Loucy (cell line): ENCODE data around the gene FRS2.

Source experiments
- H2AFZ ChIP-seq: fragments of 200-600 bp; sonication (generic); 2 replicates; pipeline ENCODE4 v1.6.0; 2016; ENCODE audit warnings: antibody characterized with exemption, mild to moderate bottlenecking, low read length, moderate library complexity
- H3F3A ChIP-seq: fragments of 200-600 bp; 2 replicates; pipeline ENCODE4 v1.6.0; 2016; ENCODE audit warnings: antibody characterized with exemption, low read depth, mild to moderate bottlenecking
- H3K27me3 ChIP-seq: fragments of 200-600 bp; sonication (generic); 2 replicates; pipeline ENCODE4 v1.6.1; 2014; ENCODE audit warnings: low read length, mild to moderate bottlenecking; ENCODE audit not compliant: insufficient read depth, poor library complexity, severe bottlenecking
- H3K36me3 ChIP-seq: fragments of 200-600 bp; sonication (generic); 2 replicates; pipeline ENCODE4 v1.6.1; 2016; ENCODE audit warnings: low read length; ENCODE audit not compliant: insufficient read depth
- H3K4me1 ChIP-seq: fragments of 200-600 bp; sonication (generic); 2 replicates; pipeline ENCODE4 v1.5.1; 2014; ENCODE audit warnings: low read length, mild to moderate bottlenecking; ENCODE audit not compliant: insufficient read depth, poor library complexity, severe bottlenecking
- H3K4me2 ChIP-seq: fragments of 200-600 bp; sonication (generic); 2 replicates; pipeline ENCODE4 v1.6.0; 2014; ENCODE audit warnings: antibody characterized with exemption, low read length, low read depth, mild to moderate bottlenecking; ENCODE audit not compliant: poor library complexity, severe bottlenecking
- H3K4me3 ChIP-seq: fragments of 200-600 bp; sonication (generic); 2 replicates; pipeline ENCODE4 v1.5.1; 2014; ENCODE audit warnings: low read length, mild to moderate bottlenecking, mixed read lengths; ENCODE audit not compliant: poor library complexity, severe bottlenecking
- H3K79me2 ChIP-seq: fragments of 200-600 bp; sonication (generic); 2 replicates; pipeline ENCODE4 v1.6.1; 2014; ENCODE audit warnings: low read length; ENCODE audit not compliant: insufficient read depth
- H3K9ac ChIP-seq: fragments of 200-600 bp; sonication (generic); 2 replicates; pipeline ENCODE4 v1.6.0; 2014; ENCODE audit warnings: mild to moderate bottlenecking, low read depth, low read length, moderate library complexity; ENCODE audit not compliant: poor library complexity, severe bottlenecking
- H3K9me2 ChIP-seq: fragments of 200-600 bp; sonication (generic); replicated peaks from 2 replicates; pipeline ENCODE4 v1.6.1; 2016; ENCODE audit warnings: low read depth, low read length, mixed read lengths
- H3K9me3 ChIP-seq: fragments of 200-600 bp; sonication (generic); 2 replicates; pipeline ENCODE4 v1.6.1; 2014; ENCODE audit warnings: mild to moderate bottlenecking, antibody characterized with exemption, low read length, low read depth; ENCODE audit not compliant: insufficient read depth
- H4K20me1 ChIP-seq: fragments of 200-600 bp; sonication (generic); 2 replicates; pipeline ENCODE4 v1.6.0; 2014; ENCODE audit warnings: antibody characterized with exemption, low read length, mild to moderate bottlenecking; ENCODE audit not compliant: insufficient read depth, poor library complexity, severe bottlenecking
- EZH2phosphoT487 ChIP-seq: fragments of 200-600 bp; IDR thresholded peaks from 2 replicates; pipeline ENCODE4 v1.6.1; 2018; ENCODE audit warnings: antibody characterized with exemption, mild to moderate bottlenecking, moderate library complexity, borderline replicate concordance
- TF ChIP-seq, protein P1 (sequence below): fragments of 200-600 bp; sonication (generic); conservative IDR thresholded peaks from 2 replicates; pipeline ENCODE4 v1.5.1; 2014; ENCODE audit warnings: mild to moderate bottlenecking, antibody characterized with exemption, low read length

Gene FRS2

DNA sequence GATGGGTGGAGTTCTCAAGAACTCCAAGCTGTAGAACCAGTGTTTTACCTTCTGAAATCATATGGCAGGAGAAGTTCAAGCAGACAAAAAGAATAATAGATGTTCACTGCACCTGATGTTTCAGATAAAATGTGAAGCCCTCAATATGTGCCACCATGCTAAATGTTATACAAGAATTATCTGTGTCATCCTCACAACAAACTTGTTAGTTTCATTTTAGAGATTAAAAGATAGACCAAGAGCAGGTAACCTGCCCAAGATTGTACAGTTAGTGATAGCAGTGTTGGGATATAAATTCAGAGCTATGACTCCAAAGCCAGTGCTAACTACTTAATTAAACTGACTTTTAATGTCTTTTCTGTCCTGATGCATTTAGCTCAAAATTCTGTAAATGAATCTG, 44.7 kb downstream of the FRS2 start:
- no peak overlapping the region for H3K4me3 ChIP-seq
- H3F3A ChIP-seq = no peaks in the 10 kb centered on the region
- H3K79me2 ChIP-seq = peaks cover 87% of the 10 kb centered on the region
- H3K4me1 ChIP-seq = peaks cover 13% of the 10 kb centered on the region
- H4K20me1 ChIP-seq = peaks cover 17% of the 10 kb centered on the region
- no peak overlapping the region for H2AFZ ChIP-seq
- no peaks in the 10 kb centered on the region for H3K9me3 ChIP-seq
- no peaks in the 10 kb centered on the region for H3K36me3 ChIP-seq
- TF ChIP-seq, protein P1, sequence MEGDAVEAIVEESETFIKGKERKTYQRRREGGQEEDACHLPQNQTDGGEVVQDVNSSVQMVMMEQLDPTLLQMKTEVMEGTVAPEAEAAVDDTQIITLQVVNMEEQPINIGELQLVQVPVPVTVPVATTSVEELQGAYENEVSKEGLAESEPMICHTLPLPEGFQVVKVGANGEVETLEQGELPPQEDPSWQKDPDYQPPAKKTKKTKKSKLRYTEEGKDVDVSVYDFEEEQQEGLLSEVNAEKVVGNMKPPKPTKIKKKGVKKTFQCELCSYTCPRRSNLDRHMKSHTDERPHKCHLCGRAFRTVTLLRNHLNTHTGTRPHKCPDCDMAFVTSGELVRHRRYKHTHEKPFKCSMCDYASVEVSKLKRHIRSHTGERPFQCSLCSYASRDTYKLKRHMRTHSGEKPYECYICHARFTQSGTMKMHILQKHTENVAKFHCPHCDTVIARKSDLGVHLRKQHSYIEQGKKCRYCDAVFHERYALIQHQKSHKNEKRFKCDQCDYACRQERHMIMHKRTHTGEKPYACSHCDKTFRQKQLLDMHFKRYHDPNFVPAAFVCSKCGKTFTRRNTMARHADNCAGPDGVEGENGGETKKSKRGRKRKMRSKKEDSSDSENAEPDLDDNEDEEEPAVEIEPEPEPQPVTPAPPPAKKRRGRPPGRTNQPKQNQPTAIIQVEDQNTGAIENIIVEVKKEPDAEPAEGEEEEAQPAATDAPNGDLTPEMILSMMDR = no peak
- TF ChIP-seq EZH2phosphoT487 = no peak
- H3K9ac ChIP-seq = no peak overlapping the region
- no peak overlapping the region for H3K4me2 ChIP-seq
- H3K27me3 ChIP-seq = no peaks in the 10 kb centered on the region
- no peaks in the 10 kb centered on the region for H3K9me2 ChIP-seq

DNA sequence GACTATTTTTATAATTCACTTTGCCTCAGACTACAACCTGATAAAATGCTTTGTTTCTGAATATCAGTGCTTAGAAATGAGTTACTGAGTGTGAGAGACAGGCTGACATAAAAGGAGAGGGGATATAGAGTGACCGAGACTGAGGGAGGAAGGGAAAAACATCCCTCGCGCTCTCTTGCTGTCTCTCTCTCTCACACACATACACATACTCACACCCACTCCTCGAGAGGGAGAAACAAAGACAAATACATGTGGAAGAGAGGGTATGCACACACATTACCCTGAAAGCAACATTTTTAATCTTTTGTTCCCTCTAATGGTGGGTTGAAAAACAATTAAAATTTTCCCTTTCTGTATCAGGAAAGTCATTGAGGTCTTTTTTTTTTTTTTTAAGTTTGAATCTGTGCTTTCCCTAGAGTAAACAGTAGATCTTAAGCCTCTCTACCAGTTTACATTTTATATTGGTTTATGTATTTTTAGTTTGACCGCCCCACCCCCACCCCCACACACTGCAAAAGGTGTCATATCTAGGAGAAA, 45.3 kb downstream of the FRS2 start:
- Histone ChIP-seq H3K9me3 (no peaks in the 10 kb centered on the region), H3K4me1 (peaks cover 9% of the 10 kb centered on the region), H2AFZ (no peak overlapping the region), H3K4me3 (no peak overlapping the region), H3K27me3 (no peaks in the 10 kb centered on the region), H4K20me1 (peaks cover 12% of the 10 kb centered on the region), H3K9ac (no peak overlapping the region), H3K79me2 (peaks cover 87% of the 10 kb centered on the region), H3K9me2 (no peaks in the 10 kb centered on the region), H3F3A (no peaks in the 10 kb centered on the region), H3K36me3 (no peaks in the 10 kb centered on the region), H3K4me2 (no peak overlapping the region)
- TF ChIP-seq EZH2phosphoT487 = no peak
- TF ChIP-seq, protein P1 = no peak

DNA sequence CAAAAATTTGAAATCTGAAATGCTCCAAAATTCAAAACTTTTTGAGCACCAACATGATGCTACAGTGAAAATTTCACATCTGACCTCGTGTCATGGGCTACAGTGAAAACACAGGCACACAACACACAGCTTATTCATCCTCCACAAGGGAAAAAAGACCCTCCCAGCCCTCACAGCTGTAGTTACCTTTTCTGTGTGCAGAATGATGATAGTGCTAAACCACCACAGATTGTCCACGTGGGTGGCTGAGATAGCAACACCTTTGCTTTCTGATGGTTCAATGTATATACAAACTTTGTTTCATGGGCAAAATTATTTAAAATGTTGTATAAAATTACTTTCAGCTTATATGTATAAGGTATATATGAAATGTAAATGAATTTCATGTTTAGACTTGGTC, 46.8 kb downstream of the FRS2 start:
- no peak overlapping the region for H3K4me3 ChIP-seq
- peaks cover 7% of the 10 kb centered on the region for H3K4me1 ChIP-seq
- TF ChIP-seq, protein P1 = no peak
- TF ChIP-seq EZH2phosphoT487 = no peak
- peaks cover 5% of the 10 kb centered on the region for H4K20me1 ChIP-seq
- no peaks in the 10 kb centered on the region for H3K9me2 ChIP-seq
- H3K27me3 ChIP-seq = no peaks in the 10 kb centered on the region
- no peak overlapping the region for H3K4me2 ChIP-seq
- no peaks in the 10 kb centered on the region for H3K9me3 ChIP-seq
- H2AFZ ChIP-seq = no peak overlapping the region
- H3K36me3 ChIP-seq = no peaks in the 10 kb centered on the region
- peaks cover 86% of the 10 kb centered on the region for H3K79me2 ChIP-seq
- H3K9ac ChIP-seq = no peak overlapping the region
- H3F3A ChIP-seq = no peaks in the 10 kb centered on the region
